ENCODE measurements around the gene CD79B. TPM values are rescaled to one million over a fixed set of nuclear protein-coding genes. Genes with fewer than 3 reads are reported as not detected.
A peak's percentile ranks its signal among the peaks of the same experiment; 100 is the strongest.

The CD79B gene
- polyA plus RNA-seq, 1 of the 3 experiments (the other 2 are of a cell fraction), result 0.10 TPM

- Histone ChIP-seq H3K4me3 (ENCODE audit: low read depth in 2 of 2, low read length in 1 of 2) (no peak overlapping the region), H3K36me3 (replicated peaks in 1 of 2; ENCODE audit: control insufficient read depth in 1 of 2, insufficient read depth in 2 of 2, low read length in 1 of 2) (no peaks in the 10 kb centered on the region), H3K27me3 (ENCODE audit: insufficient read depth) (no peaks in the 10 kb centered on the region), H3K4me2 (no peak overlapping the region), H3K9ac (no peak overlapping the region), H2AFZ (ENCODE audit: low read depth) (no peak overlapping the region), H3K27ac (ENCODE audit: low read depth in 2 of 2, low read length in 1 of 2) (no peak overlapping the region), H3K9me2 (no peaks in the 10 kb centered on the region), H3F3A (replicated peaks; ENCODE audit: insufficient read depth) (no peaks in the 10 kb centered on the region), H3K9me3 (no peaks in the 10 kb centered on the region), H4K20me1 (ENCODE audit: insufficient read depth) (no peaks in the 10 kb centered on the region), H3K79me2 (ENCODE audit: insufficient read depth) (no peaks in the 10 kb centered on the region), H3K4me1 (ENCODE audit: control insufficient read depth in 1 of 2, insufficient read depth in 2 of 2, low read depth in 1 of 2, low read length in 1 of 2) (no peaks in the 10 kb centered on the region)
- ChIA-PET CTCF (interaction anchor here (0.8 to 4.1 kb wide), 9 partner anchors 11 to 314 kb away, joined by 3 to 22 read pairs (median 4); no protein-coding TSS in a partner anchor), POLR2A (no interaction called here)
- WGBS (ENCODE audit: low lambda C conversion rate), result 78% methylated on average over 19 of the region's 19 CpGs
- TF ChIP-seq USF1 (IDR thresholded peaks at IDR 0.05; ENCODE audit: borderline replicate concordance, low read depth) (peak; percentile 24; the same call in 1 of the 2 replicates), PBX3 (IDR thresholded peaks at IDR 0.05) (no peak)
- DNase-seq, result no peak
Observed at GRCh38 chr17:63967953-63968352, 35.8 kb upstream of the CD79B start.

GRCh38 chr17:63966646-63967264, 34.6 kb upstream of the CD79B start:
- CTCF ChIA-PET, result interaction anchor here (1.4 to 4.3 kb wide), 8 partner anchors 9 to 61 kb away, joined by 3 to 30 read pairs (median 6); partner anchors contain the start of gene GH1

More at GRCh38 chr17:63966646-63967264, 34.6 kb upstream of the CD79B start:
- DNase-seq, result no peak
- H3K36me3 ChIP-seq (replicated peaks in 1 of 2; ENCODE audit: control insufficient read depth in 1 of 2, insufficient read depth in 2 of 2, low read length in 1 of 2), result no peaks in the 10 kb centered on the region
- H3K4me3 ChIP-seq (ENCODE audit: low read depth in 2 of 2, low read length in 1 of 2), result no peak overlapping the region
- H3F3A ChIP-seq (replicated peaks; ENCODE audit: insufficient read depth), result no peaks in the 10 kb centered on the region
- no peaks in the 10 kb centered on the region for H3K79me2 ChIP-seq (ENCODE audit: insufficient read depth)
- no peak for TF ChIP-seq NRF1 (IDR thresholded peaks at IDR 0.05; ENCODE audit: low read depth, low read length)
- no peak for TF ChIP-seq RFX5 (IDR thresholded peaks at IDR 0.05; ENCODE audit: low read length)
- TF ChIP-seq SMC3 (IDR thresholded peaks at IDR 0.05; ENCODE audit: low read depth, low read length), result no peak
- no peak for TF ChIP-seq ELF1 (IDR thresholded peaks at IDR 0.05)
- no peak for TF ChIP-seq ZBTB33 (IDR thresholded peaks at IDR 0.05; ENCODE audit: borderline replicate concordance, low read depth)
- no peaks in the 10 kb centered on the region for H4K20me1 ChIP-seq (ENCODE audit: insufficient read depth)
- H3K27me3 ChIP-seq (ENCODE audit: insufficient read depth), result no peaks in the 10 kb centered on the region
- H3K9ac ChIP-seq, result no peak overlapping the region
- no peak overlapping the region for H3K4me2 ChIP-seq
- WGBS (ENCODE audit: low lambda C conversion rate), result 78% methylated on average over 11 of the region's 11 CpGs
- no peak overlapping the region for H3K27ac ChIP-seq (ENCODE audit: low read depth in 2 of 2, low read length in 1 of 2)
- no peak overlapping the region for H2AFZ ChIP-seq (ENCODE audit: low read depth)
- POLR2A ChIA-PET, result no interaction called here
- no peaks in the 10 kb centered on the region for H3K9me3 ChIP-seq
- no peaks in the 10 kb centered on the region for H3K4me1 ChIP-seq (ENCODE audit: control insufficient read depth in 1 of 2, insufficient read depth in 2 of 2, low read depth in 1 of 2, low read length in 1 of 2)
- no peaks in the 10 kb centered on the region for H3K9me2 ChIP-seq
